ENCODE results near the gene POGK. TPM values are rescaled to one million over a fixed set of nuclear protein-coding genes. Genes with fewer than 3 reads are reported as not detected.

The POGK gene
- total RNA-seq, 1 donor from 2014 or later: 18.5 TPM

GRCh38 chr1:166889776-166890175 is 50.5 kb downstream of the POGK start:
- no peak for DNase-seq (ENCODE audit: low spot score)
- intact Hi-C loops (cut with DNase I): no loop called here

GRCh38 chr1:166895766-166896165 is 56.5 kb downstream of the POGK start:
- intact Hi-C loops (cut with DNase I): no loop called here
- DNase-seq (ENCODE audit: low spot score): no peak

- intact Hi-C loops (cut with DNase I): no loop called here
These were observed 60.5 kb downstream of the POGK start for GRCh38 chr1:166899769-166900168.

GRCh38 chr1:166900987-166901386 is 61.7 kb downstream of the POGK start:
- intact Hi-C loops (cut with DNase I): no loop called here
- no peak for DNase-seq (ENCODE audit: low spot score)

More at GRCh38 chr1:166899769-166900168, 60.5 kb downstream of the POGK start:
- DNase-seq (ENCODE audit: low spot score): no peak

- DNase-seq (ENCODE audit: low spot score): no peak
- intact Hi-C loops (cut with DNase I): no loop called here
These were observed 63.0 kb downstream of the POGK start for GRCh38 chr1:166902279-166902678.

GRCh38 chr1:166903232-166903631 is 64.0 kb downstream of the POGK start:
- no peak for DNase-seq (ENCODE audit: low spot score)
- intact Hi-C loops (cut with DNase I): no loop called here

GRCh38 chr1:166905136-166905535 is 65.9 kb downstream of the POGK start:
- DNase-seq (ENCODE audit: low spot score): no peak
- intact Hi-C loops (cut with DNase I): no loop called here

GRCh38 chr1:166905900-166906299 is 66.6 kb downstream of the POGK start:
- intact Hi-C loops (cut with DNase I): loop anchor here (2.0 kb wide), 1 partner anchor 151 kb away; no protein-coding TSS in a partner anchor

More at GRCh38 chr1:166905900-166906299, 66.6 kb downstream of the POGK start:
- no peak for DNase-seq (ENCODE audit: low spot score)

Other genes with a start within 250 kb of the POGK start
- gene TADA1, start 36.8 kb downstream of the POGK start, total RNA-seq: 11.0 TPM
- 23.1 TPM for gene ILDR2, start 136.1 kb downstream of the POGK start, total RNA-seq
- 4.3 TPM for gene MAEL, start 149.8 kb downstream of the POGK start, total RNA-seq

Measured in cardiac septum (tissue), 1 donor.